HL-60 (cell line): ENCODE results near the gene CTRB2.

Experiments used
- DNase-seq, 2 experiments: peaks; one replicate each; pipeline ENCODE4 v3.0.0-alpha.2; 2010 to 2020; ENCODE audit warnings: low read depth in 1 of 2, low spot score in 1 of 2
- H3K27ac ChIP-seq: fragments of 250-450 bp; sonication (Bioruptor Pico); replicated peaks from 2 replicates; pipeline ENCODE4 v1.5.1; 2020; ENCODE audit warnings: mild to moderate bottlenecking, moderate library complexity
- H3K27me3 ChIP-seq: fragments of 250-450 bp; sonication (Bioruptor Pico); 2 replicates; pipeline ENCODE4 v1.5.1; 2021; ENCODE audit warnings: mild to moderate bottlenecking, moderate library complexity; ENCODE audit not compliant: insufficient read depth, poor library complexity, severe bottlenecking
- H3K4me3 ChIP-seq: replicated peaks from 2 replicates; pipeline ENCODE4 v1.5.1; 2011; ENCODE audit warnings: mild to moderate bottlenecking, control low read depth, low read length; ENCODE audit not compliant: insufficient read depth
- GABPA ChIP-seq: IDR thresholded peaks from 2 replicates; pipeline ENCODE4 v1.6.1; 2012; ENCODE audit warnings: low read depth
- POLR2AphosphoS5 ChIP-seq: IDR thresholded peaks from 2 replicates; pipeline ENCODE4 v1.6.1; 2012; ENCODE audit warnings: low read depth
- SPI1 ChIP-seq: IDR thresholded peaks from 2 replicates; pipeline ENCODE4 v1.6.1; 2012; ENCODE audit warnings: low read depth, mild to moderate bottlenecking, borderline replicate concordance
- TF ChIP-seq, protein P1 (sequence below): IDR thresholded peaks from one replicate; pipeline ENCODE4 v1.5.1; 2011; ENCODE audit warnings: low read length, control low read depth, inconsistent platforms; ENCODE audit not compliant: insufficient read depth
- TF ChIP-seq, protein P2 (sequence below): IDR thresholded peaks from 2 replicates; pipeline ENCODE4 v1.6.1; 2012; ENCODE audit warnings: low read depth; ENCODE audit not compliant: insufficient replicate concordance

Gene CTRB2

DNA sequence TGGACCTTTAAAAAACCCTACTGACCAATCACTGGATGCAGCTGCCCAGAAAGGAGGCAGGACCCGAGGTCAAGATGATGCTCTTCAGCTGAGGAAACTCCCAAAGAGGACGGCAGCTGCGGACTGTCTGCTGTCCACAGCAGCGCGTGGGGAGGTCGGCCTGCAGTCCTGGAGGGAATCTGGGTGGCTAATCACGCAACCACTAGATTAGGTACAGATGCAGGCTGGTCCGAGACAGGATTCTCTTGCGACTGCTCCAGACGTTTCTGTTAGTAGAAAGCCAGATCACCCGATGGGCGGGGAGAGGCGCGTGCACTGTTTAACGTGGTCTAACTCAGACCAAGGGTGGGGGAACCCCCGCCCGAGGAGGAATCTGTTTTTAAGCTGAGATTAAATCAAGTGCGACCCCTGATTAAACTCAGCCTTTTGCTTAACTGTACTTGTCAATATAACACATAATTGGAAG, 8.8 kb downstream of the CTRB2 start:
- no peak overlapping the region for H3K4me3 ChIP-seq
- no peak overlapping the region for H3K27ac ChIP-seq
- peaks cover 12% of the 10 kb centered on the region for H3K27me3 ChIP-seq
- DNase-seq, result no peak
- TF ChIP-seq, protein P1, sequence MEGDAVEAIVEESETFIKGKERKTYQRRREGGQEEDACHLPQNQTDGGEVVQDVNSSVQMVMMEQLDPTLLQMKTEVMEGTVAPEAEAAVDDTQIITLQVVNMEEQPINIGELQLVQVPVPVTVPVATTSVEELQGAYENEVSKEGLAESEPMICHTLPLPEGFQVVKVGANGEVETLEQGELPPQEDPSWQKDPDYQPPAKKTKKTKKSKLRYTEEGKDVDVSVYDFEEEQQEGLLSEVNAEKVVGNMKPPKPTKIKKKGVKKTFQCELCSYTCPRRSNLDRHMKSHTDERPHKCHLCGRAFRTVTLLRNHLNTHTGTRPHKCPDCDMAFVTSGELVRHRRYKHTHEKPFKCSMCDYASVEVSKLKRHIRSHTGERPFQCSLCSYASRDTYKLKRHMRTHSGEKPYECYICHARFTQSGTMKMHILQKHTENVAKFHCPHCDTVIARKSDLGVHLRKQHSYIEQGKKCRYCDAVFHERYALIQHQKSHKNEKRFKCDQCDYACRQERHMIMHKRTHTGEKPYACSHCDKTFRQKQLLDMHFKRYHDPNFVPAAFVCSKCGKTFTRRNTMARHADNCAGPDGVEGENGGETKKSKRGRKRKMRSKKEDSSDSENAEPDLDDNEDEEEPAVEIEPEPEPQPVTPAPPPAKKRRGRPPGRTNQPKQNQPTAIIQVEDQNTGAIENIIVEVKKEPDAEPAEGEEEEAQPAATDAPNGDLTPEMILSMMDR, result no peak
- TF ChIP-seq, protein P2, sequence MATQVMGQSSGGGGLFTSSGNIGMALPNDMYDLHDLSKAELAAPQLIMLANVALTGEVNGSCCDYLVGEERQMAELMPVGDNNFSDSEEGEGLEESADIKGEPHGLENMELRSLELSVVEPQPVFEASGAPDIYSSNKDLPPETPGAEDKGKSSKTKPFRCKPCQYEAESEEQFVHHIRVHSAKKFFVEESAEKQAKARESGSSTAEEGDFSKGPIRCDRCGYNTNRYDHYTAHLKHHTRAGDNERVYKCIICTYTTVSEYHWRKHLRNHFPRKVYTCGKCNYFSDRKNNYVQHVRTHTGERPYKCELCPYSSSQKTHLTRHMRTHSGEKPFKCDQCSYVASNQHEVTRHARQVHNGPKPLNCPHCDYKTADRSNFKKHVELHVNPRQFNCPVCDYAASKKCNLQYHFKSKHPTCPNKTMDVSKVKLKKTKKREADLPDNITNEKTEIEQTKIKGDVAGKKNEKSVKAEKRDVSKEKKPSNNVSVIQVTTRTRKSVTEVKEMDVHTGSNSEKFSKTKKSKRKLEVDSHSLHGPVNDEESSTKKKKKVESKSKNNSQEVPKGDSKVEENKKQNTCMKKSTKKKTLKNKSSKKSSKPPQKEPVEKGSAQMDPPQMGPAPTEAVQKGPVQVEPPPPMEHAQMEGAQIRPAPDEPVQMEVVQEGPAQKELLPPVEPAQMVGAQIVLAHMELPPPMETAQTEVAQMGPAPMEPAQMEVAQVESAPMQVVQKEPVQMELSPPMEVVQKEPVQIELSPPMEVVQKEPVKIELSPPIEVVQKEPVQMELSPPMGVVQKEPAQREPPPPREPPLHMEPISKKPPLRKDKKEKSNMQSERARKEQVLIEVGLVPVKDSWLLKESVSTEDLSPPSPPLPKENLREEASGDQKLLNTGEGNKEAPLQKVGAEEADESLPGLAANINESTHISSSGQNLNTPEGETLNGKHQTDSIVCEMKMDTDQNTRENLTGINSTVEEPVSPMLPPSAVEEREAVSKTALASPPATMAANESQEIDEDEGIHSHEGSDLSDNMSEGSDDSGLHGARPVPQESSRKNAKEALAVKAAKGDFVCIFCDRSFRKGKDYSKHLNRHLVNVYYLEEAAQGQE, result no peak
- TF ChIP-seq GABPA (no peak), SPI1 (no peak), POLR2AphosphoS5 (no peak)

DNA sequence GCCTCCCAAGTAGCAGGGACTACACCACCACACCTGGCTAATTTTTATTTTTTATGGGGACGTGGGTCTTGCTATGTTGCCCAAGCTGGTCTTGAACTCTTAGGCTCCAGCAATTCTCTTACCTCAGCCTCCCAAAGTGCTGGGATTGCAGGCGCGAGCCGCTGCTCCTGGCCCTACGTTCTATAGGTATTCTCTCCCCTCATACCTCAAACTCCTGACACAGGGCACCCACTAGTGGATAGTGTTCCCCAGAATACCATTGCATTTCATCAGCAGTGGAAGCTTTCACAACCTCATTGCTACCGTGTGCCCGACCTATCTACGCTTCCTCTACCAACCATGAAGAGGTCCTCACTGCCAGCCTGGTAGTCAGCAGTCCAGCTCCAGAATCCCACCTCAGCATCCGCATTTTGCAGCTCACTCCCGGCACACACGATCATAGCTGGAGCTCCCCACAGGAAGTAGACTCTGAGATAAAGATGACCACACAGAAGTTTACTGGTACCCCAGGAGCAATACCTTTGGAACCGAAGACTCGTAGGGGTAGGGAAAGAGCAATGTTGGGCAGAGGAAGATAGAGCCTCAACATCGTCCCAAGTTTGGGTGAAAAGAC, 9.3 kb downstream of the CTRB2 start:
- peak in 1 of 2 experiments; percentile 15 for DNase-seq
- H3K27me3 ChIP-seq, result peaks cover 12% of the 10 kb centered on the region
- no peak for TF ChIP-seq GABPA
- TF ChIP-seq, protein P1, result no peak
- TF ChIP-seq POLR2AphosphoS5, result no peak
- no peak for TF ChIP-seq SPI1
- TF ChIP-seq, protein P2, result no peak
- no peak overlapping the region for H3K27ac ChIP-seq
- H3K4me3 ChIP-seq, result no peak overlapping the region

DNA sequence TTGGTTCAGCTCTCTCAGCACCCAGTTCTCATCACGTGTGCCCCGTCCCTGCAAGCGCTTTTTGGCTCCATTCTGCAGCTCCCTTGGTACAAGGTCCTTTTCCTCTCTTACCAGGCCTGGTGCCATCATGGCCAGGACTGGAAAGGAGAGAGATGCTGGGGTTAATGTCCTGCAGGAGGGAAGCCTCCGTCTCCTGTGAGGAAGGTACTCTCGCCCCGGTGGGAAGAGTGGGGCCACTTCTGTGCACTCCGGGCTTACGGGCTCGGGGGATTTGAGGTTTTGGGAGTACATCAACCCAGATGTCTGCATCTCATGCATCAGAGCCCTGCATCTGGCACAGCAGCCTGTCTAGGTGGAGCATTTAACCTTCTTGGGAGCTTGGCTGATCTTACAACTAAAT, 10.1 kb downstream of the CTRB2 start:
- H3K27me3 ChIP-seq, result peaks cover 12% of the 10 kb centered on the region

More for the DNA sequence above, 10.1 kb downstream of the CTRB2 start:
- H3K4me3 ChIP-seq, result no peak overlapping the region
- TF ChIP-seq SPI1 (no peak), GABPA (no peak), POLR2AphosphoS5 (no peak)
- TF ChIP-seq, protein P2, result no peak
- TF ChIP-seq, protein P1, result no peak
- no peak overlapping the region for H3K27ac ChIP-seq
- DNase-seq, result no peak
